ENCODE data around the gene INPP5A. TPM values are rescaled to one million over a fixed set of nuclear protein-coding genes. Genes with fewer than 3 reads are reported as not detected.

Gene INPP5A
- total and polyA plus RNA-seq, 10 of the 15 experiments (the other 5 are each of a cell fraction or from before 2014, with no cell fraction given): 0.52 to 15.0 (median 6.3) TPM

- no peak for TF ChIP-seq ZBED1 (IDR thresholded peaks at IDR 0.05; ENCODE audit: borderline replicate concordance)
Observed at GRCh38 chr10:132827861-132828539, 290.4 kb downstream of the INPP5A start (continued).

- POLR2A ChIA-PET: no interaction called here
- intact Hi-C loops (cut with micrococcal nuclease; ENCODE audit: unreplicated experiment): no loop called here
- CTCF ChIA-PET: no interaction called here
- Histone ChIP-seq H3K79me2 (ENCODE audit: control insufficient read depth, insufficient read depth, low read length) (no peaks in the 10 kb centered on the region), H2AFZ (ENCODE audit: control insufficient read depth, low read depth, low read length) (no peak overlapping the region), H3K27me3 (replicated peaks in 1 of 2; ENCODE audit: control insufficient read depth in 2 of 2, insufficient read depth in 2 of 2, low read length in 1 of 2) (no peaks in the 10 kb centered on the region), H4K20me1 (ENCODE audit: control insufficient read depth, insufficient read depth) (no peaks in the 10 kb centered on the region), H3K36me3 (ENCODE audit: control insufficient read depth in 2 of 2, insufficient read depth in 2 of 2, low read length in 1 of 2) (no peaks in the 10 kb centered on the region; a peak in 1 of 4 replicates), H3K4me1 (ENCODE audit: control insufficient read depth, insufficient read depth, low read length) (no peaks in the 10 kb centered on the region), H3K4me2 (ENCODE audit: control insufficient read depth, insufficient read depth) (no peak overlapping the region), H3K9ac (ENCODE audit: control insufficient read depth, insufficient read depth, low read length) (no peak overlapping the region), H3K27ac (ENCODE audit: control insufficient read depth, insufficient read depth) (no peak overlapping the region), H3K9me3 (replicated peaks; ENCODE audit: control insufficient read depth, insufficient read depth, low read length) (peaks cover 4% of the 10 kb centered on the region; the same call in 2 of the 3 replicates), H3K4me3 (no peak overlapping the region)
- ATAC-seq (no peak), DNase-seq (ENCODE audit: low read depth, low spot score) (no peak), FAIRE-seq (no peak)
- in situ Hi-C loops (cut with MboI): no loop called here
- RAD21 ChIA-PET (ENCODE audit: unreplicated experiment): no interaction called here
- WGBS (ENCODE audit: insufficient coverage, insufficient replicate concordance, low lambda C conversion rate, missing lambda C conversion rate): 64% methylated on average over 20 of the region's 20 CpGs
- SMC1A ChIA-PET (ENCODE audit: uncharacterized antibody, unreplicated experiment): no interaction called here
- no TSS peak for BruUV-seq (replicated peaks)
- TF ChIP-seq ZSCAN29 (IDR thresholded peaks at IDR 0.05) (no peak), PRDM15 (CRISPR knock-in tag; IDR thresholded peaks at IDR 0.05) (no peak), ZZZ3 (IDR thresholded peaks at IDR 0.05; ENCODE audit: control insufficient read depth, insufficient read length, low read depth) (no peak), MEF2B (IDR thresholded peaks at IDR 0.05; ENCODE audit: partially characterized antibody, poor library complexity, severe bottlenecking) (no peak), PML (IDR thresholded peaks at IDR 0.05; ENCODE audit: low read length) (no peak), SUPT20H (IDR thresholded peaks at IDR 0.05; ENCODE audit: borderline replicate concordance, control insufficient read depth, low read depth, low read length) (no peak), HSF1 (IDR thresholded peaks at IDR 0.05; ENCODE audit: low read depth, low read length) (no peak), CBFB (IDR thresholded peaks at IDR 0.05; ENCODE audit: low read depth) (no peak), ASH2L (IDR thresholded peaks at IDR 0.05; ENCODE audit: borderline replicate concordance, low read depth) (no peak), NKRF (conservative IDR thresholded peaks at IDR 0.05) (no peak), KLF5 (IDR thresholded peaks at IDR 0.05; ENCODE audit: partially characterized antibody) (no peak), IKZF2 (IDR thresholded peaks at IDR 0.05) (no peak), PKNOX1 (IDR thresholded peaks at IDR 0.05) (no peak), TBL1XR1 (IDR thresholded peaks at IDR 0.05; ENCODE audit: low read depth, low read length) (no peak)
Observed at GRCh38 chr10:132828681-132829080, 291.1 kb downstream of the INPP5A start.

Measured in GM12878 (cell line).